HFF-Myc (cell line): ENCODE results near the gene REXO5.

Experiments
- DNase-seq: peaks from one replicate; pipeline ENCODE4 v3.0.0-alpha.2; 2011; ENCODE audit warnings: low read depth; ENCODE audit errors: extremely low read depth
- H3K4me3 ChIP-seq: replicated peaks from 2 replicates; pipeline ENCODE4 v1.5.1; 2011; ENCODE audit warnings: low read depth, mild to moderate bottlenecking, control low read depth, low read length
- TF ChIP-seq, protein P1 (sequence below): IDR thresholded peaks from 2 replicates; pipeline ENCODE4 v1.5.1; 2012; ENCODE audit warnings: mild to moderate bottlenecking, low read depth, low read length, control low read depth; ENCODE audit errors: missing control alignments

Gene REXO5

GRCh38 chr16:20765732-20766131, 40.6 kb upstream of the REXO5 start:
- no peak for DNase-seq

DNA sequence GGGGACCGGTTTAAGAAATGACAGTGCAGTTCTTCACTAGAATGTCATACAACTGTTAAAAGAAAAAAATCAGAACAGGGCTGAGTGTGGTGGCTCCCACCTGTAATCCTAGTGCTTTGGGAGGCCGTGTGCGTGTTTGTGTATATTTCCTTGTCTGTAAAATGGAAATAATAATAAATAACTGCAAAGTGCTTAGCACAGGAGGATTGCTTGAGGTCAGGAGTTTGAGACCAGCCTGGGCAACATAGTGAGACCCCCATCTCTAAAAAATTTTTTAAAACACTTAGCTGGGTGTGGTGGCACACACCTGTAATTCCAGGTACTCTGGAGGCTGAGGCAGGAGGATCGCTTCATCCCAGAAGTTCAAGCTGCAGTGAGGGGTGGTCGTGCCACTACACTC, 40.0 kb upstream of the REXO5 start:
- H3K4me3 ChIP-seq: no peak overlapping the region
- no peak for DNase-seq
- TF ChIP-seq, protein P1, sequence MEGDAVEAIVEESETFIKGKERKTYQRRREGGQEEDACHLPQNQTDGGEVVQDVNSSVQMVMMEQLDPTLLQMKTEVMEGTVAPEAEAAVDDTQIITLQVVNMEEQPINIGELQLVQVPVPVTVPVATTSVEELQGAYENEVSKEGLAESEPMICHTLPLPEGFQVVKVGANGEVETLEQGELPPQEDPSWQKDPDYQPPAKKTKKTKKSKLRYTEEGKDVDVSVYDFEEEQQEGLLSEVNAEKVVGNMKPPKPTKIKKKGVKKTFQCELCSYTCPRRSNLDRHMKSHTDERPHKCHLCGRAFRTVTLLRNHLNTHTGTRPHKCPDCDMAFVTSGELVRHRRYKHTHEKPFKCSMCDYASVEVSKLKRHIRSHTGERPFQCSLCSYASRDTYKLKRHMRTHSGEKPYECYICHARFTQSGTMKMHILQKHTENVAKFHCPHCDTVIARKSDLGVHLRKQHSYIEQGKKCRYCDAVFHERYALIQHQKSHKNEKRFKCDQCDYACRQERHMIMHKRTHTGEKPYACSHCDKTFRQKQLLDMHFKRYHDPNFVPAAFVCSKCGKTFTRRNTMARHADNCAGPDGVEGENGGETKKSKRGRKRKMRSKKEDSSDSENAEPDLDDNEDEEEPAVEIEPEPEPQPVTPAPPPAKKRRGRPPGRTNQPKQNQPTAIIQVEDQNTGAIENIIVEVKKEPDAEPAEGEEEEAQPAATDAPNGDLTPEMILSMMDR: no peak

More at GRCh38 chr16:20765732-20766131, 40.6 kb upstream of the REXO5 start:
- no peak overlapping the region for H3K4me3 ChIP-seq
- TF ChIP-seq, protein P1: no peak

DNA sequence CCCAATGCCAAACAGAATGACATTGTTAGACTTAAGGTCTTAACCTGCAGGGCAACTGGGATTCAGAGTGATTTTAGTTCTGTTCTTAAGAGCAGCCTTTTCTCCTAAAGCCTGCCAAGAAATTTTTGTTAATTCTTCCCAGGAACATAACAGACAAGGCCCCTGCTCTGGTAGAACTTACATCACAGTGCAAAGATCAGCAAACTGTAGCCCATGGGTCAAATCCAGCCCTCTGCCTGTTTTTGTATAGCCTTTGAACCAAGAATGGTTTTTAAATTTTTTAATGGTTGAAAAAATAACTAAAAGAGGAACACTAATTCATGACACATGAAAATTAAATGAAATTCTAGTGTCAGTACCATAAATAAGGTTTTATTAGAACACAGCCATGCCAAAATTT, 38.8 kb upstream of the REXO5 start:
- TF ChIP-seq, protein P1: no peak
- DNase-seq: no peak
- H3K4me3 ChIP-seq: no peak overlapping the region

GRCh38 chr16:20768121-20768520, 38.2 kb upstream of the REXO5 start:
- TF ChIP-seq, protein P1: no peak
- DNase-seq: no peak
- no peak overlapping the region for H3K4me3 ChIP-seq

GRCh38 chr16:20768818-20769217, 37.5 kb upstream of the REXO5 start:
- no peak for DNase-seq
- no peak overlapping the region for H3K4me3 ChIP-seq
- TF ChIP-seq, protein P1: no peak

DNA sequence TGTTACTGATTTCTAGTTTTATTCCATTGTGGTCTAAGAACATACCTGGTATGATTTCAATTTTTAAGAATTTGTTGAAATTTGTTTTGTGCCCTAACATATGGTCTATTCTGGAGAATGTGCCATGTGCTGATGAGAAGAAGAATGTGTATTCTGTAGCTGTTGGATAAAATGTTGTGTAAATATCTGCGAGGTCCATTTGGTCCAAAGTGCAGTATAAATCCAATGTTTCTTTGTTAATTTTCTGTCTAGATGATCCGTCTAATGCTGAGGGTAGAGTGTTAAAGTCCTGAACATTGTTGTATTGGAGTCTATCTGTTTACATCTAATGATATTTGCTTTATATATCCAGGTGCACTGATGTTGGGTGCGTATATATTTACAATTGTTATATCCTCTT, 32.6 kb upstream of the REXO5 start:
- DNase-seq: no peak
- H3K4me3 ChIP-seq: no peak overlapping the region
- TF ChIP-seq, protein P1: no peak

- no peak overlapping the region for H3K4me3 ChIP-seq
- peak; percentile 55 for DNase-seq
- TF ChIP-seq, protein P1: peak; percentile 90
These were observed 31.5 kb upstream of the REXO5 start for GRCh38 chr16:20774703-20775362.
